ENCODE measurements around the gene PFKFB4.
A peak's percentile ranks its signal among the peaks of the same experiment; 100 is the strongest.
"Not testable (repeated sequence)": the region's sequence is repeated elsewhere in the genome, so short reads cannot be mapped to it uniquely, and the experiment has no call there.

Gene PFKFB4

GRCh38 chr3:48561045-48561736 lies 4.6 kb upstream of the PFKFB4 start:
- FAIRE-seq (no peak), DNase-seq (ENCODE audit: insufficient read length, low spot score) (peak; percentile 56)

- no peak for FAIRE-seq
- DNase-seq (ENCODE audit: insufficient read length, low spot score) = no peak
Observed at GRCh38 chr3:48560648-48561018, 4.0 kb upstream of the PFKFB4 start.

- no peak for FAIRE-seq
- no peak for DNase-seq (ENCODE audit: insufficient read length, low spot score)
Observed at GRCh38 chr3:48558493-48559134, 2.0 kb upstream of the PFKFB4 start.

GRCh38 chr3:48555949-48556795 lies 431 bp downstream of the PFKFB4 start:
- FAIRE-seq = no peak

GRCh38 chr3:48555231-48555948 lies 1.2 kb downstream of the PFKFB4 start:
- FAIRE-seq = no peak
- DNase-seq (ENCODE audit: insufficient read length, low spot score) = no peak

More at GRCh38 chr3:48555949-48556795, 431 bp downstream of the PFKFB4 start:
- DNase-seq (ENCODE audit: insufficient read length, low spot score) = no peak

- FAIRE-seq (no peak), DNase-seq (ENCODE audit: insufficient read length, low spot score) (no peak)
Observed at GRCh38 chr3:48553886-48554845, 2.4 kb downstream of the PFKFB4 start.

GRCh38 chr3:48553361-48553760 lies 3.2 kb downstream of the PFKFB4 start:
- DNase-seq (ENCODE audit: insufficient read length, low spot score) (no peak), FAIRE-seq (no peak)

- no peak for DNase-seq (ENCODE audit: insufficient read length, low spot score)
- FAIRE-seq = no peak
Observed at GRCh38 chr3:48552111-48552951, 4.3 kb downstream of the PFKFB4 start.

- not testable (repeated sequence) for DNase-seq (ENCODE audit: insufficient read length, low spot score); FAIRE-seq
Observed at GRCh38 chr3:48551651-48552050, 5.0 kb downstream of the PFKFB4 start.

- FAIRE-seq (peak; percentile 84), DNase-seq (ENCODE audit: insufficient read length, low spot score) (peak; percentile 75)
Observed at GRCh38 chr3:48548729-48549705, 7.6 kb downstream of the PFKFB4 start.

- DNase-seq (ENCODE audit: insufficient read length, low spot score) (no peak), FAIRE-seq (no peak)
Observed at GRCh38 chr3:48548126-48548525, 8.5 kb downstream of the PFKFB4 start.

- DNase-seq (ENCODE audit: insufficient read length, low spot score) (no peak), FAIRE-seq (no peak)
Observed at GRCh38 chr3:48546203-48546829, 10.3 kb downstream of the PFKFB4 start.

- DNase-seq (ENCODE audit: insufficient read length, low spot score) (no peak), FAIRE-seq (no peak)
Observed at GRCh38 chr3:48544141-48544540, 12.5 kb downstream of the PFKFB4 start.

- FAIRE-seq = no peak
- DNase-seq (ENCODE audit: insufficient read length, low spot score) = no peak
Observed at GRCh38 chr3:48543271-48543866, 13.2 kb downstream of the PFKFB4 start.

GRCh38 chr3:48538451-48538850 lies 18.2 kb downstream of the PFKFB4 start:
- FAIRE-seq (no peak), DNase-seq (ENCODE audit: insufficient read length, low spot score) (no peak)

GRCh38 chr3:48536785-48537184 lies 19.8 kb downstream of the PFKFB4 start:
- no peak for FAIRE-seq
- DNase-seq (ENCODE audit: insufficient read length, low spot score) = no peak

GRCh38 chr3:48536116-48536515 lies 20.5 kb downstream of the PFKFB4 start:
- no peak for FAIRE-seq

More at GRCh38 chr3:48536116-48536515, 20.5 kb downstream of the PFKFB4 start:
- no peak for DNase-seq (ENCODE audit: insufficient read length, low spot score)
